ENCODE measurements around the gene DST. TPM values are rescaled to one million over a fixed set of nuclear protein-coding genes. Genes with fewer than 3 reads are reported as not detected.

Gene DST
- total RNA-seq, 1 experiment from 2014 or later = 132 TPM

DNA sequence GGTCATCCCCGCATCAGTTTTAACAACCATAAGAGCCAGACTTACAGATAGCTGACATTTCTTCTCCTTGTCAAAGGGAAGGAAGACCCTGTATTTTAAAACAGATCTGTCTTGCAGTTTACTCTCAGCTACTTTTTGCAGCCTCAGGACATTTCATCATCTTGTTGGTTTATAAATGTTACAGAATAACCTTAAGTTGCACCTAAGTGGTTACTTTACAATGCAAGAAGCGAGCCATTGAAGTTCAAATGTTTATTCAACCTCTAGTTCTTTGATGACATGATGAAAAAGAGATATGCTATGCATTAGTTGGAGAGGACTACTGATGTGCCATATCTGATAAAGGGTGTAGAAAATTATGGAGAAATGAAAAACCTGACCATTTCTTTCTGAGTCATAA lies 207.4 kb downstream of the DST start:
- Mint-ChIP-seq H3K27me3 (ENCODE audit: low read depth) (peaks cover 3% of the 10 kb centered on the region; the same call in 1 of the 2 replicates), H3K4me3 (no peak overlapping the region), H3K36me3 (peaks cover 11% of the 10 kb centered on the region), H3K9me3 (peaks cover 22% of the 10 kb centered on the region), H3K4me1 (no peaks in the 10 kb centered on the region), H3K27ac (no peak overlapping the region)
- POLR2A ChIA-PET = no interaction called here
- DNase-seq (ENCODE audit: low spot score) (no peak), ATAC-seq (no peak)
- CTCF ChIA-PET = no interaction called here
- TF ChIP-seq TCF7 (CRISPR knock-in tag; IDR thresholded peaks at IDR 0.05; ENCODE audit: low read depth) = no peak
- TF ChIP-seq, protein P1, sequence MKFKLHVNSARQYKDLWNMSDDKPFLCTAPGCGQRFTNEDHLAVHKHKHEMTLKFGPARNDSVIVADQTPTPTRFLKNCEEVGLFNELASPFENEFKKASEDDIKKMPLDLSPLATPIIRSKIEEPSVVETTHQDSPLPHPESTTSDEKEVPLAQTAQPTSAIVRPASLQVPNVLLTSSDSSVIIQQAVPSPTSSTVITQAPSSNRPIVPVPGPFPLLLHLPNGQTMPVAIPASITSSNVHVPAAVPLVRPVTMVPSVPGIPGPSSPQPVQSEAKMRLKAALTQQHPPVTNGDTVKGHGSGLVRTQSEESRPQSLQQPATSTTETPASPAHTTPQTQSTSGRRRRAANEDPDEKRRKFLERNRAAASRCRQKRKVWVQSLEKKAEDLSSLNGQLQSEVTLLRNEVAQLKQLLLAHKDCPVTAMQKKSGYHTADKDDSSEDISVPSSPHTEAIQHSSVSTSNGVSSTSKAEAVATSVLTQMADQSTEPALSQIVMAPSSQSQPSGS (CRISPR knock-in tag; IDR thresholded peaks at IDR 0.05; ENCODE audit: borderline replicate concordance, low read depth) = no peak
- no peak for TF ChIP-seq ZNF232 (CRISPR knock-in tag; IDR thresholded peaks at IDR 0.05)
- TF ChIP-seq MYBL2 (CRISPR knock-in tag; IDR thresholded peaks at IDR 0.05) = no peak
- no peak for TF ChIP-seq ZNF121 (CRISPR knock-in tag; IDR thresholded peaks at IDR 0.05)
- TF ChIP-seq, protein P2, sequence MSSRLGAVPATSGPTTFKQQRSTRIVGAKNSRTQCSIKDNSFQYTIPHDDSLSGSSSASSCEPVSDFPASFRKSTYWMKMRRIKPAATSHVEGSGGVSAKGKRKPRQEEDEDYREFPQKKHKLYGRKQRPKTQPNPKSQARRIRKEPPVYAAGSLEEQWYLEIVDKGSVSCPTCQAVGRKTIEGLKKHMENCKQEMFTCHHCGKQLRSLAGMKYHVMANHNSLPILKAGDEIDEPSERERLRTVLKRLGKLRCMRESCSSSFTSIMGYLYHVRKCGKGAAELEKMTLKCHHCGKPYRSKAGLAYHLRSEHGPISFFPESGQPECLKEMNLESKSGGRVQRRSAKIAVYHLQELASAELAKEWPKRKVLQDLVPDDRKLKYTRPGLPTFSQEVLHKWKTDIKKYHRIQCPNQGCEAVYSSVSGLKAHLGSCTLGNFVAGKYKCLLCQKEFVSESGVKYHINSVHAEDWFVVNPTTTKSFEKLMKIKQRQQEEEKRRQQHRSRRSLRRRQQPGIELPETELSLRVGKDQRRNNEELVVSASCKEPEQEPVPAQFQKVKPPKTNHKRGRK (CRISPR knock-in tag; IDR thresholded peaks at IDR 0.05; ENCODE audit: borderline replicate concordance) = no peak
- TF ChIP-seq IRF2 (CRISPR knock-in tag; IDR thresholded peaks at IDR 0.05; ENCODE audit: borderline replicate concordance, low read depth) = no peak
- TF ChIP-seq, protein P3, sequence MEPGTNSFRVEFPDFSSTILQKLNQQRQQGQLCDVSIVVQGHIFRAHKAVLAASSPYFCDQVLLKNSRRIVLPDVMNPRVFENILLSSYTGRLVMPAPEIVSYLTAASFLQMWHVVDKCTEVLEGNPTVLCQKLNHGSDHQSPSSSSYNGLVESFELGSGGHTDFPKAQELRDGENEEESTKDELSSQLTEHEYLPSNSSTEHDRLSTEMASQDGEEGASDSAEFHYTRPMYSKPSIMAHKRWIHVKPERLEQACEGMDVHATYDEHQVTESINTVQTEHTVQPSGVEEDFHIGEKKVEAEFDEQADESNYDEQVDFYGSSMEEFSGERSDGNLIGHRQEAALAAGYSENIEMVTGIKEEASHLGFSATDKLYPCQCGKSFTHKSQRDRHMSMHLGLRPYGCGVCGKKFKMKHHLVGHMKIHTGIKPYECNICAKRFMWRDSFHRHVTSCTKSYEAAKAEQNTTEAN (CRISPR knock-in tag; IDR thresholded peaks at IDR 0.05) = no peak
- TF ChIP-seq ELF4 (CRISPR knock-in tag; IDR thresholded peaks at IDR 0.05; ENCODE audit: low read depth) = no peak
- no peak for TF ChIP-seq NR3C1 (CRISPR knock-in tag; conservative IDR thresholded peaks at IDR 0.05; ENCODE audit: low read depth)
- TF ChIP-seq, protein P4, sequence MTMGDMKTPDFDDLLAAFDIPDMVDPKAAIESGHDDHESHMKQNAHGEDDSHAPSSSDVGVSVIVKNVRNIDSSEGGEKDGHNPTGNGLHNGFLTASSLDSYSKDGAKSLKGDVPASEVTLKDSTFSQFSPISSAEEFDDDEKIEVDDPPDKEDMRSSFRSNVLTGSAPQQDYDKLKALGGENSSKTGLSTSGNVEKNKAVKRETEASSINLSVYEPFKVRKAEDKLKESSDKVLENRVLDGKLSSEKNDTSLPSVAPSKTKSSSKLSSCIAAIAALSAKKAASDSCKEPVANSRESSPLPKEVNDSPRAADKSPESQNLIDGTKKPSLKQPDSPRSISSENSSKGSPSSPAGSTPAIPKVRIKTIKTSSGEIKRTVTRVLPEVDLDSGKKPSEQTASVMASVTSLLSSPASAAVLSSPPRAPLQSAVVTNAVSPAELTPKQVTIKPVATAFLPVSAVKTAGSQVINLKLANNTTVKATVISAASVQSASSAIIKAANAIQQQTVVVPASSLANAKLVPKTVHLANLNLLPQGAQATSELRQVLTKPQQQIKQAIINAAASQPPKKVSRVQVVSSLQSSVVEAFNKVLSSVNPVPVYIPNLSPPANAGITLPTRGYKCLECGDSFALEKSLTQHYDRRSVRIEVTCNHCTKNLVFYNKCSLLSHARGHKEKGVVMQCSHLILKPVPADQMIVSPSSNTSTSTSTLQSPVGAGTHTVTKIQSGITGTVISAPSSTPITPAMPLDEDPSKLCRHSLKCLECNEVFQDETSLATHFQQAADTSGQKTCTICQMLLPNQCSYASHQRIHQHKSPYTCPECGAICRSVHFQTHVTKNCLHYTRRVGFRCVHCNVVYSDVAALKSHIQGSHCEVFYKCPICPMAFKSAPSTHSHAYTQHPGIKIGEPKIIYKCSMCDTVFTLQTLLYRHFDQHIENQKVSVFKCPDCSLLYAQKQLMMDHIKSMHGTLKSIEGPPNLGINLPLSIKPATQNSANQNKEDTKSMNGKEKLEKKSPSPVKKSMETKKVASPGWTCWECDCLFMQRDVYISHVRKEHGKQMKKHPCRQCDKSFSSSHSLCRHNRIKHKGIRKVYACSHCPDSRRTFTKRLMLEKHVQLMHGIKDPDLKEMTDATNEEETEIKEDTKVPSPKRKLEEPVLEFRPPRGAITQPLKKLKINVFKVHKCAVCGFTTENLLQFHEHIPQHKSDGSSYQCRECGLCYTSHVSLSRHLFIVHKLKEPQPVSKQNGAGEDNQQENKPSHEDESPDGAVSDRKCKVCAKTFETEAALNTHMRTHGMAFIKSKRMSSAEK (CRISPR knock-in tag; IDR thresholded peaks at IDR 0.05; ENCODE audit: borderline replicate concordance) = no peak
- no peak for TF ChIP-seq CBFB (CRISPR knock-in tag; IDR thresholded peaks at IDR 0.05; ENCODE audit: low read depth)
- no peak for TF ChIP-seq MXD4 (CRISPR knock-in tag; IDR thresholded peaks at IDR 0.05; ENCODE audit: borderline replicate concordance)
- TF ChIP-seq, protein P5, sequence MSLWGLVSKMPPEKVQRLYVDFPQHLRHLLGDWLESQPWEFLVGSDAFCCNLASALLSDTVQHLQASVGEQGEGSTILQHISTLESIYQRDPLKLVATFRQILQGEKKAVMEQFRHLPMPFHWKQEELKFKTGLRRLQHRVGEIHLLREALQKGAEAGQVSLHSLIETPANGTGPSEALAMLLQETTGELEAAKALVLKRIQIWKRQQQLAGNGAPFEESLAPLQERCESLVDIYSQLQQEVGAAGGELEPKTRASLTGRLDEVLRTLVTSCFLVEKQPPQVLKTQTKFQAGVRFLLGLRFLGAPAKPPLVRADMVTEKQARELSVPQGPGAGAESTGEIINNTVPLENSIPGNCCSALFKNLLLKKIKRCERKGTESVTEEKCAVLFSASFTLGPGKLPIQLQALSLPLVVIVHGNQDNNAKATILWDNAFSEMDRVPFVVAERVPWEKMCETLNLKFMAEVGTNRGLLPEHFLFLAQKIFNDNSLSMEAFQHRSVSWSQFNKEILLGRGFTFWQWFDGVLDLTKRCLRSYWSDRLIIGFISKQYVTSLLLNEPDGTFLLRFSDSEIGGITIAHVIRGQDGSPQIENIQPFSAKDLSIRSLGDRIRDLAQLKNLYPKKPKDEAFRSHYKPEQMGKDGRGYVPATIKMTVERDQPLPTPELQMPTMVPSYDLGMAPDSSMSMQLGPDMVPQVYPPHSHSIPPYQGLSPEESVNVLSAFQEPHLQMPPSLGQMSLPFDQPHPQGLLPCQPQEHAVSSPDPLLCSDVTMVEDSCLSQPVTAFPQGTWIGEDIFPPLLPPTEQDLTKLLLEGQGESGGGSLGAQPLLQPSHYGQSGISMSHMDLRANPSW (CRISPR knock-in tag; conservative IDR thresholded peaks at IDR 0.05; ENCODE audit: low read depth) = no peak
- no peak for TF ChIP-seq SOX15 (CRISPR knock-in tag; IDR thresholded peaks at IDR 0.05)
- TF ChIP-seq NFATC4 (CRISPR knock-in tag; IDR thresholded peaks at IDR 0.05) = no peak
- TF ChIP-seq, protein P6, sequence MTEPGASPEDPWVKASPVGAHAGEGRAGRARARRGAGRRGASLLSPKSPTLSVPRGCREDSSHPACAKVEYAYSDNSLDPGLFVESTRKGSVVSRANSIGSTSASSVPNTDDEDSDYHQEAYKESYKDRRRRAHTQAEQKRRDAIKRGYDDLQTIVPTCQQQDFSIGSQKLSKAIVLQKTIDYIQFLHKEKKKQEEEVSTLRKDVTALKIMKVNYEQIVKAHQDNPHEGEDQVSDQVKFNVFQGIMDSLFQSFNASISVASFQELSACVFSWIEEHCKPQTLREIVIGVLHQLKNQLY (CRISPR knock-in tag; IDR thresholded peaks at IDR 0.05) = no peak
- TF ChIP-seq, protein P7, sequence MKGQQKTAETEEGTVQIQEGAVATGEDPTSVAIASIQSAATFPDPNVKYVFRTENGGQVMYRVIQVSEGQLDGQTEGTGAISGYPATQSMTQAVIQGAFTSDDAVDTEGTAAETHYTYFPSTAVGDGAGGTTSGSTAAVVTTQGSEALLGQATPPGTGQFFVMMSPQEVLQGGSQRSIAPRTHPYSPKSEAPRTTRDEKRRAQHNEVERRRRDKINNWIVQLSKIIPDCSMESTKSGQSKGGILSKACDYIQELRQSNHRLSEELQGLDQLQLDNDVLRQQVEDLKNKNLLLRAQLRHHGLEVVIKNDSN (CRISPR knock-in tag; IDR thresholded peaks at IDR 0.05) = no peak
- TF ChIP-seq FOXJ3 (CRISPR knock-in tag; IDR thresholded peaks at IDR 0.05; ENCODE audit: borderline replicate concordance) = no peak

Measured in WTC11 (cell line).